Ecto neural progenitor cell (in vitro differentiated cells): Measurements from ENCODE around the gene RFC3.

ENCODE experiments used
- DNase-seq: peaks from one replicate; pipeline ENCODE4 v3.0.0-alpha.2; 2018; ENCODE audit warnings: low spot score

Gene RFC3

GRCh38 chr13:33868343-33868994 lies 50.5 kb downstream of the RFC3 start:
- DNase-seq, result no peak

GRCh38 chr13:33869005-33869404 lies 51.1 kb downstream of the RFC3 start:
- no peak for DNase-seq

- no peak for DNase-seq
These were observed 52.2 kb downstream of the RFC3 start for GRCh38 chr13:33870046-33870668.

GRCh38 chr13:33871207-33872004 lies 53.5 kb downstream of the RFC3 start:
- DNase-seq, result no peak

- DNase-seq, result no peak
These were observed 54.0 kb downstream of the RFC3 start for GRCh38 chr13:33872005-33872351.

- no peak for DNase-seq
These were observed 55.4 kb downstream of the RFC3 start for GRCh38 chr13:33873251-33873908.

- no peak for DNase-seq
These were observed 56.9 kb downstream of the RFC3 start for GRCh38 chr13:33874871-33875270.

GRCh38 chr13:33875618-33876401 lies 57.9 kb downstream of the RFC3 start:
- no peak for DNase-seq

GRCh38 chr13:33876716-33877394 lies 58.9 kb downstream of the RFC3 start:
- no peak for DNase-seq

- DNase-seq, result no peak
These were observed 61.2 kb downstream of the RFC3 start for GRCh38 chr13:33879118-33879517.

- no peak for DNase-seq
These were observed 64.9 kb downstream of the RFC3 start for GRCh38 chr13:33882804-33883203.

- no peak for DNase-seq
These were observed 66.7 kb downstream of the RFC3 start for GRCh38 chr13:33884531-33885220.
